ENCODE results near the gene FOXK2. TPM values are rescaled to one million over a fixed set of nuclear protein-coding genes. Genes with fewer than 3 reads are reported as not detected.
A peak's percentile ranks its signal among the peaks of the same experiment; 100 is the strongest.

Gene FOXK2
- total RNA-seq, 1 donor from 2014 or later = 95.2 TPM

DNA sequence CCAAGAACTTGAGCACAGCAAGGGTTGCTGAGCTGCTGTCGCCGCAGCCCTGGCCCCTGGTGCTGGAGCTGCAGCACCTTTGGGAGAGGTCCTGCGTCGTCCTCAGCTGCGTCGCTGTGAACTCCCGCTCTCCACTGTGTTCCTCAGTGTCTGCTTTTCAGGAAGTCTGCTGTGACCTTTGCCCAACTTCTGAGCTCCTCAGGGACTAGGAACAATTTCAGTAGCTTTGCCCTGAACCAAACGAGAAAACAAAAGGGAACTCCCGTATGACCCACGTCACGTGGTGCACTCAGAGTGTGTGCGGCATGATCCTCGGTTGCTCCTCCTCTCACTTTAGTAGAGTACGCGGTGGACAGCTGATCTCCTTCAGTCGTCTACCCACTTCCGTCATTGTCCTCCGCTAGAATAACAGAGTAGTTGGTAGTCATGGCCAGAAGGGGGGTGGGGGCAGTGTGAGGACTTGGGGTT lies 84.5 kb downstream of the FOXK2 start:
- H3K36me3 Mint-ChIP-seq (ENCODE audit: low read depth) = peaks cover 66% of the 10 kb centered on the region
- H3K4me1 Mint-ChIP-seq (ENCODE audit: low read depth) = peaks cover 14% of the 10 kb centered on the region
- H3K27me3 Mint-ChIP-seq (ENCODE audit: low read depth) = no peaks in the 10 kb centered on the region
- no peak overlapping the region for H3K4me3 Mint-ChIP-seq (ENCODE audit: low read depth)
- peak overlapping the region; percentile 83 for H3K27ac Mint-ChIP-seq
- intact Hi-C loops (cut with micrococcal nuclease) = no loop called here
- peak; percentile 49 for DNase-seq (ENCODE audit: low spot score)
- H3K9me3 Mint-ChIP-seq = no peaks in the 10 kb centered on the region

DNA sequence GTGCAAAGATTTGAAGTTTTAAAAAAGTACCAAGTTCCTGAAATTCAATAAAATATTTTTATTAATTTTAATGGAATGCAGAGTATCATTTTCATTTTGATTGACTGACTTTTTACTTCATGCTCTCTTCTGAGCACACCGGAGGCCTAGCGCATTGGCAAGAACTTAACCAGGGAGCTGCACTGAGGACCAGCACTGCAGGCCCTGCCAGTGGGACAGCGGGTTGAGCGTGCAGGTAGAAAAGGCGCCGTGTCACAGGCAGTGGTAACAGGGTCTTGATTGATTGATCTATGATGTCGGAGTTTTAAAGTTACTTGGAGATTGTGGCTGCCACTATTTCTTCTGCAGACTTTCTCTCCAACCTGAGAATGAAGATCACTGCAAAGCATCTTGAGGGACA lies 85.0 kb downstream of the FOXK2 start:
- intact Hi-C loops (cut with micrococcal nuclease) = no loop called here
- Mint-ChIP-seq H3K4me3 (ENCODE audit: low read depth) (no peak overlapping the region), H3K36me3 (ENCODE audit: low read depth) (peaks cover 67% of the 10 kb centered on the region), H3K27me3 (ENCODE audit: low read depth) (no peaks in the 10 kb centered on the region), H3K4me1 (ENCODE audit: low read depth) (peaks cover 14% of the 10 kb centered on the region), H3K27ac (peak overlapping the region; percentile 83), H3K9me3 (no peaks in the 10 kb centered on the region)
- DNase-seq (ENCODE audit: low spot score) = no peak

DNA sequence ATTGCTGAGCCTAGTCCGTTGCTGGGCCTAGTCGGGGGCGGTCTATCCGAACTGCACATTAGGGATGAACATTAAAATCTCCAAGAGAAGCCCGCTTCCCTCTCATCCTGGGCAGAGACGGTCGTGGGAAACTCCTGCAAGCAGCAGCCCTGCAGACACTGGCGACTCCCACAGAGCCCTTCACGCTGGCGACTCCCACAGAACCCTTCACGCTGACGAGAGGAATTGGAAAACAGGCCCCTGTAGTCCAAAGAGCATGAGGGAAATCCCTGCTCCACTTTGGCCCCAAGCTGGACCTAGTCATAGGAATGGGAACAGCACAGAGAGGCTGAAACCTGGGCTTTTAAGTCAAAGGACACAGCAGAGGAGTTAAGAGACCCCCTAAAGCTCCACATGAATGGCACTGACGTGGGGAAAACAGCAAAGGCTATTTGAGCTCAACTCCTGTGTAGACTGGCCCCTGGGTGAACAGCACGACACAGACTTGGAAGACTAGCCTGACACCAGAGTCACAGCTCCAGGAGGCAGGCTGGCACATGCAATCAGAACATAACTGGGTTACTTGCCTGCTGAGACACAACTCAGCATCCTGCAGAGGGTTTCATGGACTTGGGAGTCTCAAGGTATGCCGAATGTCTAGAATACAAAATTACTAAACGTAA lies 86.5 kb downstream of the FOXK2 start:
- no peaks in the 10 kb centered on the region for H3K27me3 Mint-ChIP-seq (ENCODE audit: low read depth)
- H3K36me3 Mint-ChIP-seq (ENCODE audit: low read depth) = peaks cover 69% of the 10 kb centered on the region
- intact Hi-C loops (cut with micrococcal nuclease) = no loop called here
- no peaks in the 10 kb centered on the region for H3K9me3 Mint-ChIP-seq
- H3K4me3 Mint-ChIP-seq (ENCODE audit: low read depth) = no peak overlapping the region
- peaks cover 14% of the 10 kb centered on the region for H3K4me1 Mint-ChIP-seq (ENCODE audit: low read depth)
- DNase-seq (ENCODE audit: low spot score) = no peak
- no peak overlapping the region for H3K27ac Mint-ChIP-seq

DNA sequence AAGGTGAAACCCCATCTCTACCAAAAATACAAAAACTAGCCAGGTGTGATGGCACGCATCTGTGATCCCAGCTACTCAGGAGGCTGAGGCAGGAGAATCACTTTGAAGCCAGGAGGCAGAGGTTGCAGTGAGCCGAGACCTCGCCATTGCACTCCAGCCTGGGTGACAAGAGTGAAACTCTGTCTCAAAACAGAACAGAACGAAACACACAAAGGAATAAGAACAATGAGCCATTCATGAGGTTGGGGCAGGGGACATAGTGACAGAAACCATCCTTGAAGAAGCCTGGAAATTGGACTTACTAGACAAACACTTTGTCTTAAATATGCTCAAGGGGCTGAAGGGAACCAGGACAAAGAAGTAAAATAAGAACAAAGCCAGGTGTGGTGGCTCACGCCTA lies 89.3 kb downstream of the FOXK2 start:
- no peak for DNase-seq (ENCODE audit: low spot score)
- H3K36me3 Mint-ChIP-seq (ENCODE audit: low read depth) = peaks cover 52% of the 10 kb centered on the region
- H3K4me3 Mint-ChIP-seq (ENCODE audit: low read depth) = no peak overlapping the region
- H3K4me1 Mint-ChIP-seq (ENCODE audit: low read depth) = peaks cover 5% of the 10 kb centered on the region
- H3K27ac Mint-ChIP-seq = no peak overlapping the region
- no peaks in the 10 kb centered on the region for H3K9me3 Mint-ChIP-seq
- intact Hi-C loops (cut with micrococcal nuclease) = no loop called here
- H3K27me3 Mint-ChIP-seq (ENCODE audit: low read depth) = no peaks in the 10 kb centered on the region

DNA sequence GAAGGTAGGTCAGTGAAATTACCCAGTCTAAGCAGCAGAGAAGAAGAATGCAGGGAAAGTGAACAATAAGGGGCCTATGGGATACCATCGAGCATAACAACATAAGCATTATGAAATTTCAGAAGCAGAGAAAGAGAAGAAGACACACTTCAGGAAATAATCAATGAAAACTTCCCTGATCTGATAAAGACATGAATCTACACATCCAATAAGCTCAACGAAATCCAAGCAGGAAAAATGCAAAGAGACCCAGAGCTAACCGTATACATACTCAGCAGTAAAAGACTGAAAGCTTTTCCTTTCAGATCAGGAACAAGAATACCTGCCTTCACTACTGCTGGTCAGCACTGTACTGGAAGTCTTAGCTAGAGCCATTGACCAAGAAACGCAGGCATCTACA lies 90.1 kb downstream of the FOXK2 start:
- H3K9me3 Mint-ChIP-seq = no peaks in the 10 kb centered on the region
- no peak for DNase-seq (ENCODE audit: low spot score)
- H3K27ac Mint-ChIP-seq = no peak overlapping the region
- intact Hi-C loops (cut with micrococcal nuclease) = no loop called here
- H3K4me3 Mint-ChIP-seq (ENCODE audit: low read depth) = no peak overlapping the region
- H3K36me3 Mint-ChIP-seq (ENCODE audit: low read depth) = peaks cover 48% of the 10 kb centered on the region
- H3K4me1 Mint-ChIP-seq (ENCODE audit: low read depth) = no peaks in the 10 kb centered on the region
- no peaks in the 10 kb centered on the region for H3K27me3 Mint-ChIP-seq (ENCODE audit: low read depth)

DNA sequence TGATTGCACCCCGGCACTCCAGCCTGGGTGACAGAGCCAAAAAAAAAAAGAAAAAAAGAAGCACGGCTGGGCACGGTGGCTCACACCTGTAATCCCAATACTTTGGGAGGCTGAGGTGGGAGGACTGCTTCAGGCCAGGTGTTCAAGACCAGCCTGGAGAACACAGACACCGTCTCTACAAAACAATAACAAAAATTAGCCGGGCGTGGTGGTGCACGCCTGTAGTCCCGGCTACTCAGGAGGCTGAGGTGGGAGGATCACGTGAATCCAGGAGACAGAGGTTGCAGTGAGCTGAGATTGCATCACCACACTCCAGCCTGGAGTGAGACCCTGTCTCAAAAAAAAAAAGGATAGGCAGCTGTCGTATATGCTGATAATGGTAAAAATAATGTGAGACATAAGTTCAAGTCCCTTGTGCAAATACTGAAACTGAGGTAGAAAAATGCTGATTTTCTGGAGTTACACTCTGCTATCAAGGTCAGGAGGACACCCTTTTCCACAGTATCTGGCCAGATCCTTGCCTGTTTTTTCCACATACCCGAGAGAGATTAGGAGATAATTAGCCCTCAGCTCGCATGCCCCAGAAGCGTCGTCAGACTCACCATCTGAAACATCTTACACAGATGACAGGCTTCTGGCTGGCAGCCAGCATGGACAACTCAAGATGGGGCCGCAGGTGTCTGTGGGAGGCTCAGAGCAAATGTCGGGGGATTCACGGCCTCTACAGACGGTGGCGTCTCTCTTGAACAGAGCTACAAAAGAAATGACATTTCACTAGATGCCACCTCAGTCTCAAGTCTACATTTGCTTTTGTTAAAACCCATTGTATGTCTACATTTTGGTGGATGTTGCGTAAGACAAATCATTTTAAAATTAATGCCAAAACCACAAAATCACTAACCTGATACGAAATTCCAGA lies 91.9 kb downstream of the FOXK2 start:
- Mint-ChIP-seq H3K4me3 (ENCODE audit: low read depth) (no peak overlapping the region), H3K4me1 (ENCODE audit: low read depth) (no peaks in the 10 kb centered on the region), H3K27me3 (ENCODE audit: low read depth) (no peaks in the 10 kb centered on the region), H3K9me3 (no peaks in the 10 kb centered on the region), H3K27ac (no peak overlapping the region), H3K36me3 (ENCODE audit: low read depth) (peaks cover 49% of the 10 kb centered on the region)
- DNase-seq (ENCODE audit: low spot score) = no peak
- intact Hi-C loops (cut with micrococcal nuclease) = no loop called here

DNA sequence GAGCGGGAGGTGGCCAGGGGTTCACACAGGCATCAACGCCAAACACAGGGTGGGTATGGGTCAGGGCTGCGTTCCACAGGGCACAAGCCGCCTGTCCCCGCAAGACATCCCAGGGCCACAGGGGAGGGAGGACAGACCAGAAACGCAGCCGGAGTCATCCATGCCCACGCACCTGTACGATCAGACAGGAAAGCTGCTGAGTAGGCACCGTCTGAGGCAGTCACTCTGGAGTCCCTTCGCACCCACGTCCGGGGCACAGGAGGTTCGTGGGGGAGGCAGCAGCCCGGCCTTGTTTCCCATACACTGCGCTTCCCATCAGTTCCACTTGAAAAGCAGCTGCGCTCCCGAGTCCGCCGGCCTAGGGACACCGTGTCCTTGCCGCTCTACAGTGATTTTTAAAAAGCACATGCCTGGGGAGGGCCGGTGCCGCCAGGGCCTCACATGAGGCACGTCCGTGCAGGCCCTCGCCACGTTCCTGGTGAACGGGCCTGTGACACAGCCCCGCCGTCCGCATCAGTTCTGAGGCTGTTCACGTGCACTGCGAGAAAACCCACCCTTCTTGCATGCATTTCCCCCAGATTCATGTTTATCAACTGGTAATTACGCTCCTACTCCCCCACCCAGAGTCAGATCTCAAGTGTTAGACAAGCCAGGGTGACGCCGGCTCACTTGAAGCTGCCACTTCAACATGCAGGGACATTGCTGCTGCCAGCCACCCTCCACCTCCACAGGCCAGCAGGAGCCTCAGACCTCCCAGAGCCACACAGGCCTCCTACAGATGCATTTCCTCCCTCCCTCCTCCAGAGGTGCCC lies 94.0 kb downstream of the FOXK2 start:
- peaks cover 55% of the 10 kb centered on the region for H3K36me3 Mint-ChIP-seq (ENCODE audit: low read depth)
- no peak for DNase-seq (ENCODE audit: low spot score)
- H3K27ac Mint-ChIP-seq = no peak overlapping the region
- intact Hi-C loops (cut with micrococcal nuclease) = no loop called here
- H3K27me3 Mint-ChIP-seq (ENCODE audit: low read depth) = no peaks in the 10 kb centered on the region
- no peak overlapping the region for H3K4me3 Mint-ChIP-seq (ENCODE audit: low read depth)
- no peaks in the 10 kb centered on the region for H3K4me1 Mint-ChIP-seq (ENCODE audit: low read depth)
- no peaks in the 10 kb centered on the region for H3K9me3 Mint-ChIP-seq

DNA sequence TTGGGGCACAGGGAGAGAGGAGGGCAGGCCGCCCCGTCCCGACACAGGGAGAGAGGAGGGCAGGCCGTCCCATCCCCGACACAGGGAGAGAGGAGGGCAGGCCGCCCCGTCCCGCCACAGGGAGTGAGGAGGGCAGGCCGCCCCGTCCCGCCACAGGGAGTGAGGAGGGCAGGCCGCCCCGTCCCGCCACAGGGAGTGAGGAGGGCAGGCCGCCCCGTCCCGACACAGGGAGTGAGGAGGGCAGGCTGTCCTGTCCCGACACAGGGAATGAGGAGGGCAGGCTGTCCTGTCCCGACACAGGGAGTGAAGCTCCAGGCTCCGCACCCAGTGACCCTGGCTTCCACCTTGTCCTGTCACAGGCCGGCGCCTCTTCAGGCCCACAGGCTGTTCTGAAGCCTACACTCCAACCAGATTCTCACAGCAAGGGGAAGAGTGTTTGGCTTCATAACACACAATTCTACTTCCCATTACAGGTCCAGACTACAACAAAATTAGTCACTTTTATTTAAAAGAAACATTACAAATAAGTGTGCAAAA lies 94.6 kb downstream of the FOXK2 start:
- Mint-ChIP-seq H3K27me3 (ENCODE audit: low read depth) (no peaks in the 10 kb centered on the region), H3K27ac (no peak overlapping the region), H3K36me3 (ENCODE audit: low read depth) (peaks cover 58% of the 10 kb centered on the region), H3K4me1 (ENCODE audit: low read depth) (no peaks in the 10 kb centered on the region), H3K9me3 (no peaks in the 10 kb centered on the region), H3K4me3 (ENCODE audit: low read depth) (no peak overlapping the region)
- DNase-seq (ENCODE audit: low spot score) = no peak
- intact Hi-C loops (cut with micrococcal nuclease) = no loop called here

DNA sequence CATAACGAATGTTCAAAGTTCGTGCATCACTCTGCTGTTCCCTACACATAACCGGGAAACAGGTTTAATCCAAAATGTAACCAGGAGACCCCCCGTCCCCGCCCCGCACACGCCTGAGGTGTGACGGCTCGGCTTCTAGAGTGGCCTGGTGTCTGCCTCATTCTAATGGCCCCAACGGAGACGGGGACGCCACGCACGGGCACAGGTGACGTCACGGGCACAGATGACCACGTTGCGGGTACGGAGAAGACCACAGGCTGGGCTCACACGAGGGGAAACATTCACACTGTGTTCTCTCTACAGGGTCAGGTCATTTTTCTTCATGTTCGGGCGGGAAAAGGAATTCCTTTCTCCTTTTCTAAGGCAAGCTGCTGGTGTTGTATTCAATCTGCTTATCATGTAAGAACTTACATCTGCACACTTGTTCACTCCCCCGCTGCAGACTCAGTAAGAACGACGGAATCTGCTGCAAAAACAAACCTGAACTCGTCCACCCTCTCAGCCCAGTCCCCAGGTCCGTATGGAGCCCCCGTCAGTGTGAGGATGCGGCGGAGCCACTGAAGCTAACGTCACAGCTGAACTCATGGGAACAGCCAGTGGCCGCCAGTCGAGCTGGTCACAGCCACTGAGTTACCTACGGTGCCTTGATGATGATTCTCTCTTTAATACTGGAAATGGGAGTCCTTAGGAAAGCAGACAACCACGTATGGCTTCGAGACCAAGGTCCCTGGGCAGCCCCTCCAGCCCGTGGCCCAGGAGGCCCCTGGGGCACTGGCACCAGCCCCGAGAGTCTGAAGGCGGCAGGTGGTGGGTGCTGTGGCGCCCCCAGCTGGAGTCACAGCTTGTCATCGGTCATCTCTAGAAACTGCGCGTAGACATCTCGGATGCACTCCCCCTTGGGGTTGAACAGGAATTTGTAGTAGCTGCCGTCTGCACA lies 95.8 kb downstream of the FOXK2 start:
- H3K9me3 Mint-ChIP-seq = no peaks in the 10 kb centered on the region
- no peaks in the 10 kb centered on the region for H3K4me1 Mint-ChIP-seq (ENCODE audit: low read depth)
- H3K4me3 Mint-ChIP-seq (ENCODE audit: low read depth) = no peak overlapping the region
- peak overlapping the region; percentile 33 for H3K27ac Mint-ChIP-seq
- H3K36me3 Mint-ChIP-seq (ENCODE audit: low read depth) = peaks cover 55% of the 10 kb centered on the region
- DNase-seq (ENCODE audit: low spot score) = no peak
- intact Hi-C loops (cut with micrococcal nuclease) = no loop called here
- no peaks in the 10 kb centered on the region for H3K27me3 Mint-ChIP-seq (ENCODE audit: low read depth)

DNA sequence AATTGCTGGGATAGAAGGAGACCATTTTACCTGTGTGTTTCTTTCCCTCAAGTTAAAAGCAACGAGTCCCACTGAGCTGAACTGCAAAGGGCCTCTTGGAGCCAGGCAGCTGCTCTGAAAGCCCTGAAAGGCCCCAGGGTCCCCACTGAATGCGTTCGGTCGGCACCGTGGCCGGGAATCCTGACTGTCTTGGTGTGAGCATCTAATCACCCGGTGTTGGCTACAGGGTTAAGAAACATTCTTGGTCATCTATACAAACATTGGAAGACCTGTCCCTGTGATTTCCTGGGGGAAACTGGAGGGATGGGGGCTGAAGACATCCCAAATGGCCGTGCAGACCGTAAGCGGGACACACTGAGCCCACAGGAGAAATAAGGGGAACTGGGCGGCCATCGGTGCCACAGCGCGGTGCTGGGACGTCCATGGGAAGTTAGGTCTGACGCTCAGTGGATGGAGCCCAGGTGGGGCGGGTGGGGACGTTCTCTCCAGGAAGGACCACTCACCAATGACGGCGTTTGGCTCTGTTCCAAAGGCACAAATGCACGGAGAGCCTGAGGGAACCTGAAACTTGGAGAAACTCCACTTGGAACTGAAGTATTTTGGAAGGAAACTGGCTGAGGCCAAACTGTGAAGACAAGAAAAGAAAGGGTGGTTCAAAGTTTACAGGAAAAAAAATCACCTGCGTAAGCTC lies 96.6 kb downstream of the FOXK2 start:
- Mint-ChIP-seq H3K4me3 (ENCODE audit: low read depth) (no peak overlapping the region), H3K4me1 (ENCODE audit: low read depth) (no peaks in the 10 kb centered on the region), H3K36me3 (ENCODE audit: low read depth) (peaks cover 60% of the 10 kb centered on the region), H3K9me3 (no peaks in the 10 kb centered on the region), H3K27ac (no peak overlapping the region), H3K27me3 (ENCODE audit: low read depth) (no peaks in the 10 kb centered on the region)
- intact Hi-C loops (cut with micrococcal nuclease) = no loop called here
- DNase-seq (ENCODE audit: low spot score) = no peak

DNA sequence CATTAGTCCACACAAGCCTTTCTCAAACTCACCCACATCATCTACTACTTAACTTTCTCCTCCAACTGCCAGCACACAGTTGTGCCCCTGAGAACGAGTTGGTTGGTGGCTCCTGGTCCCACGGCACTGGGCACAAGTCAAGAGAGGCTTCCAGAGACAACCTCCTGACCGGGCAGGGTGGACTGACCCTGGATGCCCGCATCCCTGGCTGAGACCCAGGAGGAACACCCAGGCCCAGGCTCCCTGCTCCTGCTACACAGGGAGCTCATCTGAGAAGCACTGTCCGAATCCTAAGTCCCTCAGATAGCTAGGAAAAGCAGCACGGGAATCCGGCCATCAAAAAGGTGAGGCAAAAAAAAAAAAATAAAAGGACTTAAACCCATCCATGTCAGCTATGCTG lies 99.7 kb downstream of the FOXK2 start:
- Mint-ChIP-seq H3K4me3 (ENCODE audit: low read depth) (no peak overlapping the region), H3K4me1 (ENCODE audit: low read depth) (no peaks in the 10 kb centered on the region), H3K27me3 (ENCODE audit: low read depth) (no peaks in the 10 kb centered on the region), H3K36me3 (ENCODE audit: low read depth) (peaks cover 69% of the 10 kb centered on the region), H3K27ac (no peak overlapping the region), H3K9me3 (no peaks in the 10 kb centered on the region)
- DNase-seq (ENCODE audit: low spot score) = no peak
- intact Hi-C loops (cut with micrococcal nuclease) = no loop called here
